ENCODE measurements around the gene DCXR.

DNA sequence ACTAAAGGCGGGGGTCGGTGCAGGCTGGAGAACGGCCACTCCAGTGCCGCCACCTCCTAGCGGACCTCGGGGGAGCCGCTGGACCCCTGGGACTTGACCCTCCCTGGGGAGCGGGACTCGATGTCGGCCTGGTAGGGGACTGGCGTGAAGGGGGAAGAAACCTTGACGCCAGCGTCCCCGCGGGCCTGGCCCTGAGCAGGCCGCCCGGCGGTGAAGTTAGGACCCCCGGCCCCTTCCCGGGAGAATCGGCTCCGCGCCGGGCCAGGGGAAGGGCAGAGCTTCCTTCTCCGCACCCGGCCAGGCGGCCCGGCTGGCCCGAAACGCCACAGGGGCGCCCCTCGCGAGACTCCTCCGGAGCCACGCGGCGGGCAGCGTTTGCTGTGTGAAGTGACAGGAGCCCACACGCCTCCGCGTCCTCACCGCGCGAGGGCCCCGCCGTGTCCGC is 27.7 kb upstream of the DCXR start:
- TF ChIP-seq TCF7L2 (IDR thresholded peaks at IDR 0.05; ENCODE audit: borderline replicate concordance, extremely low read depth, insufficient read depth, insufficient read length) (no peak), POLR2AphosphoS5 (IDR thresholded peaks at IDR 0.05; ENCODE audit: low read depth, low read length) (no peak), JUND (IDR thresholded peaks at IDR 0.05) (no peak), CEBPB (IDR thresholded peaks at IDR 0.05; ENCODE audit: low read depth) (no peak), ZNF274 (IDR thresholded peaks at IDR 0.05; ENCODE audit: low read depth, low read length) (no peak), FOSL1 (IDR thresholded peaks at IDR 0.05; ENCODE audit: low read depth) (no peak), POLR2A (IDR thresholded peaks at IDR 0.05; ENCODE audit: borderline replicate concordance, extremely low read depth, insufficient read depth, insufficient read length) (no peak), ATF3 (IDR thresholded peaks at IDR 0.05) (no peak), EZH2 (IDR thresholded peaks at IDR 0.05) (no peak)
- TF ChIP-seq, protein P1, sequence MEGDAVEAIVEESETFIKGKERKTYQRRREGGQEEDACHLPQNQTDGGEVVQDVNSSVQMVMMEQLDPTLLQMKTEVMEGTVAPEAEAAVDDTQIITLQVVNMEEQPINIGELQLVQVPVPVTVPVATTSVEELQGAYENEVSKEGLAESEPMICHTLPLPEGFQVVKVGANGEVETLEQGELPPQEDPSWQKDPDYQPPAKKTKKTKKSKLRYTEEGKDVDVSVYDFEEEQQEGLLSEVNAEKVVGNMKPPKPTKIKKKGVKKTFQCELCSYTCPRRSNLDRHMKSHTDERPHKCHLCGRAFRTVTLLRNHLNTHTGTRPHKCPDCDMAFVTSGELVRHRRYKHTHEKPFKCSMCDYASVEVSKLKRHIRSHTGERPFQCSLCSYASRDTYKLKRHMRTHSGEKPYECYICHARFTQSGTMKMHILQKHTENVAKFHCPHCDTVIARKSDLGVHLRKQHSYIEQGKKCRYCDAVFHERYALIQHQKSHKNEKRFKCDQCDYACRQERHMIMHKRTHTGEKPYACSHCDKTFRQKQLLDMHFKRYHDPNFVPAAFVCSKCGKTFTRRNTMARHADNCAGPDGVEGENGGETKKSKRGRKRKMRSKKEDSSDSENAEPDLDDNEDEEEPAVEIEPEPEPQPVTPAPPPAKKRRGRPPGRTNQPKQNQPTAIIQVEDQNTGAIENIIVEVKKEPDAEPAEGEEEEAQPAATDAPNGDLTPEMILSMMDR (IDR thresholded peaks at IDR 0.05 in 2 of 3, conservative IDR thresholded peaks at IDR 0.05 in 1 of 3; ENCODE audit: borderline replicate concordance in 1 of 3, insufficient read depth in 1 of 3, low read depth in 2 of 3, low read length in 2 of 3): no peak
